GM21529 (cell line): Measurements from ENCODE around the gene PAX2.

ENCODE experiments used
- ATAC-seq: cut with Tn5 transposase; IDR thresholded peaks from one replicate; pipeline ENCODE4 v1.9.1; 2021; ENCODE audit not compliant: unreplicated experiment

Gene PAX2

GRCh38 chr10:100738055-100738827, 7.1 kb upstream of the PAX2 start:
- no peak for ATAC-seq

DNA sequence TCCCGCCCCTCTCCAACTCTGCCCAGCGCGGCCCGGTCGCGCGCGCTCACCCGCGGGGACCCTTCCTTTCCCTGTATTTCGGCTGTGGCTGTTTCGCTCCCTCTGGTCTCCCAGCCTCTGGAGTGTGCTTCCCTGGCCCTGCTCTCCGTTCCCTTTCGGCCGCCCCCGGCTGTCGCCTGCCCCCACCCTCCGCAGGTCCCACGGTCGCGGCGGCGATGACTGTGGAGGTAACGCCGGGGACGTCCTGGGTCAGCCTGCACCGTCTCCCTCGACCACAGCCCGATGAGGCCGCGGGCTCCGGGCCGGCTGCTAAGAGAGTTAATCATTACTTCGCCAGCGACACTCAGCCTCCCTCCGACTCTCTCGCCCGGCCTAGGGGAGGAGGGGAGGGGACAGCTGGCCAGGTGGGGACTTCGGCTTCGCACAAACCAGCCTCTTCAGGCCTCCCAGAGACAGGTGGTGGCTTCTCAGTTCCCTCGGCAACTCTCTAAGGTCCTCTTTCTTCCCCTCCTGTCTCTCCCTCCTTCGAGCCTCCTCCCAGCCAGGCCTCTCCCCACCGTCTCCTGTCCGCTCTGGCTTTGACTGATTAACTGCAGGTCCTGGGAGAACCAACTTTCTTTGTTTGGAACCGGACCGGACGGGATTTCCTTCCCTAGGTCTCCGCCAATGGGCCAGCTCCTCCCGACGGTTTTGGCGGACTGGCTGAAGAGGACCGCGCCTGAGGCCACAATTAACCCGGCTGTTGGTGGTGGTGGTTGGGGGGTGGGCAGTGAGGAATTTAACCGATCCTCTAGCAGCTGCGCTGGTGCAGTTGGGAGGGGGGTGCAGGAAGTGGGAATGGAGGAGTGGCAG, 5.6 kb upstream of the PAX2 start:
- no peak for ATAC-seq

DNA sequence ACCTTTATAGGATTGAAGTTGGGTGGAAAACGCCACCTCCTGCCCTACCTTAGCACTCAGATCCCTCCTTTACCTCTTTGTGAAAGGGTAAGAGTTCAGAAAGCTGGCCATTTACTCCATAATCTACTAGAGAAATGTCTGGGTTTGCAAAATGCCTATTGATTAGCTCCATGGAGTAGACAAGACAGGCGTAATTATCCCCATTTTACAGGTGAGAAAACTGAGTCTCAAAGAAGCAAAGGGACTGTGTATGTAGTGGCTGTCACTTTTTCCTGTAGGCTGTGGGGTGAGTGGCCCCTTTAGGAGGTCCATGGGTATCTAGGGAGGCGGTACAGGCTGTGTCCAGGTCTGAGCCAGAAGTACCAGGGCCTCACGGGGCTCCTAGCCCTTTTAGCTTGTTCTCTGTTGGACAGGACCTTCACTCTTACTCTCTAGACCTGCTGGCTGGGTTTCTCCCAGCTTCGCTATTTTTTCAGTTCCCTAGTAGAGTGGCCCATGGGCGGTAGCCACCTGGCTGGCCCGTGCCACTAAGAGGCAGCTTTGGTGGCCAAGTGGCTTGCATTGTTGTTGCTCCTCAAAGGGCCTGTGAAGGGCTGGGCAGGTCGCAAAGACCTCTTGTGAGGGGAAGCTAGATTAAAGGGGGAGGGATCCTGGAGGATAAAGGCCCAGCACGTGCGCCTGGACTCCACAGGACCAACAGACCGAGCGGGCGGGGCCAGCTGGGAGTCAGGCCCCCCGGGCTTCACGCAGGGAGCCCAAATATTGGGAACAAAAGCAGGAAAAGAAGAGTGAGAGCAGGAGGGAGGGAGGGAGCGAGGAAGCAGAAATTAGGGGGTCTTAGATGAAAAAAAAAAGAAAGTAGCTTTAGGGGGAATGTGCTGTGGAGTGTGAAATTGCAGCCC, 4.7 kb upstream of the PAX2 start:
- ATAC-seq = no peak

DNA sequence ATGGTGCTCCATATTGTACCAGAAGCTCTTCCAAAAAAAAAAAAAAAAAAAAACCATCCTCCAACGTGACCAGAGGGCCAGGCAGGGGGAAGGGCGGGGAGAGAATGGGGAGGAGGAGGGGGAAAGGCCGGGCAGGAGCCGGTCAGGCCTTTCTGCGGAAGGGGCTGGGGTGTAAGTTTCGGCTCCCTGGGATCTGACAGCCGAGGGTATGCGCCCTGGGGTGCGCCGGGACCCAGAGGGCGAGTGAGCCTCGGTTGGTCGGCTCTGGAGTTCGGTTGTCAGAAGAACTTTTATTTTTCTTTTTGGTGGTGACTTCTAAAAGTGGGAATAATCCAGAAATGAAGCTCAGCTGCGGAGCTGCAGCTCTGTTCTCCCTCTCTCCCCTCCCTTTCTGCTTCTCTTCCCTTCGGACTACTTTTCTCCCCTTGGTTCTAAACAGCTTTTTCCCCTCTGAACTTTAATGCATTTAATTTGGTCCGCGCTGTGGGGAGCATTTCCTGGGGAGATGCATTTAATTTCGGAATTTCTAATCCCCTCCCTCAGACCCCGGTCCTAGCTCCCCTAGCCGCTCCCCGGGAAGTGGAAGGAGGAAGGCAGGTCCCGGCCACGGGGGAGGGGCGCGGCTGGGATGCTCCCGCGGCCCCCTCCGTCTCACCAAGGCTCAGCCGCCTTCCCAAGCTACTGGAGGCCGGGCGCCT, 3.9 kb upstream of the PAX2 start:
- ATAC-seq = no peak

GRCh38 chr10:100742076-100742771, 3.2 kb upstream of the PAX2 start:
- no peak for ATAC-seq

GRCh38 chr10:100742936-100743335, 2.4 kb upstream of the PAX2 start:
- ATAC-seq = no peak

DNA sequence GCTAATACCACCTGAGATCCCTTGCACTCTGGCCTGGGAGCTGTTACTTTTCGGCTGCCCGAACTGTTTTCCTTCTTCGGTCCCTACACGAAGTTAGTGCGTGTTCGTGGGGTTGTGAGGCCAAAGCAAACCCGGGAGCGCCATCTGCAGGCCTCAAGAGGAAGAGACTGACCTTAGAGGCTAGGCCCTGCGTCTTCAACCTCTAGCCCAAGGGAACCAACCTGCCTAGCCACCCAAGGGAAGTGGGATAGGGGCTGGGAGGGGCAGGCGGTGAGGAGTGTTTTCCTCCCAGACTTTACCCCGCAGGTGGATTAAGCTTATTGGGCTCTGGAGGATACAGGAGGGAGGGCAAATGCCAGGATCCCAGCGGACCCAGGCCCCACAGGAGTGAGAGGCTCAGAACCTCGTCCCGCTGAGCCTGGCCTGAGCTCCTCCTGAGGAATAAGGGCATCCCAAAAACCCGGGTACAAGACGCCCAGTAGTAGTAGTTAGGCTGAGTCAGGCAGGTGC, 1.7 kb upstream of the PAX2 start:
- ATAC-seq = no peak

DNA sequence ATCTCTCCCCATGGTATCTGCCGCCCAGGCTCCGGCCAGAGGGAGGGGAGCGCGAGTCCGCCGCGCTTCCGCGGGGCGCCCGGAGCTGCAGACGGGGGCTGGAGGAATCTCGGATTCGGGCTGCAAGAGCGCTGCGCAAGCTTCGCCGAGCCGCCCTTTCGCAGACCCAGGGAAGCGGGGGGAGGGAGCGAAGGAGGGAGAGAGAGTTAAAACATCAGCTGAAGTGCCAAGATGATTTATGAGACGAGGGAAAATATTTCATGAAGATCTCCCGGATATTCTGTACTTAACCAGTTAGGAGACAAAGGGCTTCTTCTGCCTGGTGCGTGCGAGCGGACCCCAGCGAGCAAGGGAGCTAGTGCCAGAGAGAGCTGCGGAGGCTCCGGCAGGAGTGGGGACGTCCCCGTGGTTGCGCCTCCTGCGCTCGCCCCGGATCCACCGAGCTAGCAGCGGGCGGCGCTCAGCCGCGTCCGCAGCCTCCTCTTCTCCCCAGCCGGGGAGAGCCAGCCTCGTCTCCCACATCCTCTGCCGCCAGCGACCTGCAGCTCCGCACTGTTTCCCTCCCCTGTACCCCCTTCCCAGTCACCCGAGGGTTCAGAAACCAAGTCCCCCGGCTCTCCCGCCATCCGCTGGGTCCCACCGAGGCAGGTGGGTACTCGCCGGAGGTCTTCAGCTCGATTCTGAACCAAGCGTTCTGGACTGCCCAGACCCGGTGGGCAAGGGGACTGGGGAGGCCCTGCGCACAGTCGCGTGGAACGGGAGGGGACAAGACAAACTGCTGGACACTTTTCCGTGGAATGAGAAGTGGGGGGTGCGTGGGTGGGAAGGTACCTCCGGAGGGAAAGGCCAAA, 1.0 kb upstream of the PAX2 start:
- no peak for ATAC-seq

GRCh38 chr10:100745882-100746783, 751 bp downstream of the PAX2 start:
- no peak for ATAC-seq

DNA sequence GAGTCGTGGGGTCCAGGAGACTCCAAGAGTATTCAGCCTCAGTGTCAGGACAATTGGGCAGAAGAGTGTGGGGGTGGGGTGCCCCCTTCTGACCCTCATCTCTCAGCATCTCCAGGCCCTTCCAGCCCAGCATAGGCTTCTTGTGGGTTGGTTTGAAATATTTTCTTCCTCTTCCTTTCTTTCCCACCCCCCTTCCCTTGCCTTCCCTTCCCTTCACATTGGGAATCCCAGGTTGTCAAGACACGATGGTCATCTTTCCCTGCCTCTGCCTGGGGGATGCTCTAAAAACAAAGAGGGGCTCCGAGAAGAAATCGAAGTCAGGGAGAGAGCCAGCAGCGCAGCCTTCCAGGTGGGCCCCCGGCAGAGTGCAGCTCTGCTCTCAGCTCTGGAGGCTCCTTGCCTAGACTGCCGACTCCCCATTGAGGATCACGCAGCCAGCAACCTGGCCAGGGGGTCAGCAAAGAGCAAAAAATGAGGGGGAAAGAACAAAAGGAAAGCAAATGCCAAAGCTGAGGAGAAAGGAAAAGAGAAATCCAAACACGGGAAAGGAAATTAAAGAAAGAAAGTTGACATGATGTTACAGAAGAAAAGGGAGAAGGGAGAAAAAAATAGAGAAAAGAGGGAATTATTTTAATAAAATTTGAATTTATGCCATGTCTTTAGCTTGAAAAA, 1.5 kb downstream of the PAX2 start:
- no peak for ATAC-seq

DNA sequence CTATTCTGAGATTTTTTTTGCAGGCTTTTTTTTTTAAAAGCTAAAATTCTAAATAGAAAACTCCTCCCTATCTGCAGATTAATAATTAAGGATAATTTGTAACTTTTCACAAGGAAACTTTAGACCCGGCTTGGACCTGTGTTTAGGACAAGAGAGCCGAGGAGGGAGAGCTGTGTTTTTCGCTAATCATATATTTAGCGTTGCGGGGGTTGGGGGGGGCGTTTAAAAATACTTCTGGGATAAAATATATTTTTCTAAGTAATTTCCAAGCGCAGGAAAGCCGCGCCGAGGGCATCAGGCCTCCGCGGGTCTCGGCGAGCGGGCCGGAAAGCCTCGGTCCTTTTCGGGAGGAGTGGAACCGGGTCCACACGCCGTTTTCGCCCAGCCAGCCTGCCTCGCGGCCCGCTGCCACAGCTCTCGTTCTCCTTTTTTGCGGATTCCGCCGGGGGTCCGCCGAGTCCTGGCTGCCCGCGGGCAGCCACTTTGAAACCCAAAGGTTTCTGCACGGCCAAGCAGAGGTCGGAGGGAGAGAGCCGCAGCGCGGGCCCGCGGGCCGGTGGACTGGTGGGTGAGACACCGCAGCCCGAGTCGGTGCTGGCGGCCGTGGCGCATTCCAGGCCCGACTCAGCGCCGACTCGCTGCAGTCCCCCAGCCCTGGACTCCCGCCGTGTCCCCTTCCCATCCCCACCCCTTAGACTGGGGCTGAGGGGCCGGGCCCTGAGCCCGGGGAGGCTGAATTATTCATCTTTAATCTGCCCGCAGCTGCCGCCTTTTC, 2.3 kb downstream of the PAX2 start:
- ATAC-seq = no peak

DNA sequence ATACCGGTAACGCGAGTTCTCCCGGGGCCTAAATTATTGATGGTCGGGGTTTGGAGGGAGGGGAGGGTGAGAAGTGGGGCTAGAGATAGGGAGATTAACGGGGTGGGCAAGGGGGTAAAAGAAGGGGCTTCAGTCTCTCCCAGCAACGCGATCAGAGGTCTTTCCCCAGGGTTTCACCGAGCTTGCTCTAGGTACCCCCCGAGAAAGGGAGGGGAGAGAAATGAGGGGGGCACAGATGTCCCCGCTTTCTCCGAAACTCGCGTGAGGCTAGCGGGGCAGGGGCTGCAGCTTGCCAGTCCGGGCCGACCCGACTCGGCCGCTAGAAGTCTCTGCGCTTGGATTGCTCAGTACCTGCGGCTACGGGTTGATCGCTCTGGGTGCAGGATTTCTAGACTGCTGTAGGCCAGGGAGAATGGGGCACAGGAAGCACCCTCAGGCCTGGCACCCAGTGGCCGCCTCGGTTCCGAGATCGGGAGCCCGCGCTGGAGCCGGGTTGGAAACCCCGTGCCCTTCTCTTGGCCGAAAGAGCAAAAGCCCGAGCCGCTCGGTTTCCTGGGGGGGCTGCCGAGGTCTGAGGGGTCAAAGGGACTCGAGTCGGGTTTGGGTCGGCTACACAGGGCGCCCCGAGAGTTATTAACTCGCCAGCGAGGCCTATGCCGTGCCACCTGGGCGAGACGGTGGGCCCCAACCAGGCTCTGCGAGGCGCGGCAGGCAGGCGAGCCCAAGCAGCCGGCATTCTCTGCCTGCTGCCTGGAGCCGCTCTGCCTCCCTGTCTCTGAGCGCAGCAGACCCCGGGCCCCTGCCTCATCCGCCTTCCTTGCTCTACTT, 3.1 kb downstream of the PAX2 start:
- ATAC-seq = no peak

- no peak for ATAC-seq
These were observed 3.6 kb downstream of the PAX2 start for GRCh38 chr10:100749059-100749308.

DNA sequence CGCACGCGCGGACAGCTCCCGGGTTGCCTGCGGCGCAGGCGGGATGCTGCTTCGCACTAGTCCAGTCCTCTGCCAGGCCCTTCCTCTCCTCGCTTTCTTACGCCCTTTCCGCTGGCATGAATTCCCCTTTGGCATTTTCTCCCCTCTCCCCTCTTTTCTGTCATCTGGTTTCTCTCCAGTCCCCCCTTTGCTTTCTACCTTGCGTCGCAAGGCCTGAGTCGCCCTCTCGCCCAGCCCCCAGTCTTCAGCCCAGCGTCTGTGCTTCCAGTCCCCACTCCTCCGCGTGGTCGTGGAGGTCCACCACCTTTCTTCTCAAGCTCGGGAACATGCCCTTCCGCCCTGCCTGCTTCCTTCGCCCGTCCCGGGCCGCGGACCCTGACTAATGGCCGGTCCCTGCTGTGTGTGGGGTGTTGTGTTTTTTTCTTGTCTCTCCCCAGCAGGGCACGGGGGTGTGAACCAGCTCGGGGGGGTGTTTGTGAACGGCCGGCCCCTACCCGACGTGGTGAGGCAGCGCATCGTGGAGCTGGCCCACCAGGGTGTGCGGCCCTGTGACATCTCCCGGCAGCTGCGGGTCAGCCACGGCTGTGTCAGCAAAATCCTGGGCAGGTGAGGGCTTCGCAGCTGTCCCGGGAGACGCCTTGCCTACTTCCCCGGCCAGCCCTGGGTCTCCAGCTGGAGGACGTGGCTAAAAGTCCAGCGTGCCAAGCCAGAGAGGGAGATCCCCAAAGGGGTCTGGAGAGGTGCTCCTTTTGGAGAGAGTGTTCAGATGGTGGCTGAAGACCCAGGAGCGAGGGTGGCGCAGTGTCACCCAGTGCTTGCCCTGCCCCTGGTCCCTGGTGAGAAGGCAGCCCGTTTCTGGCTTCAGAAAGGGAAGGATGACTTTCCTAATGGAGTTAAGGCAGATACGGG, 4.2 kb downstream of the PAX2 start:
- ATAC-seq = no peak
